ENCODE data around the gene FKBP10.

- TF ChIP-seq CTCF (IDR thresholded peaks at IDR 0.05; ENCODE audit: insufficient read depth, low read length) = no peak
- no peak for TF ChIP-seq POLR2AphosphoS5 (IDR thresholded peaks at IDR 0.05; ENCODE audit: low read depth)
Observed at GRCh38 chr17:41825175-41825845, 12.5 kb downstream of the FKBP10 start.
